Fibroblast of lung (primary cell): Measurements from ENCODE around the gene SELENOI. TPM values are rescaled to one million over a fixed set of nuclear protein-coding genes. Genes with fewer than 3 reads are reported as not detected.

Experiments used
- DNase-seq, 2 donors: peaks; one replicate each; pipeline versions ENCODE4 v3.0.0 to v3.0.0-alpha.2; 2010; ENCODE audit warnings: low read depth in 2 of 2
- H2AFZ ChIP-seq: 2 replicates; pipeline ENCODE4 v1.5.1; 2012; ENCODE audit warnings: low read length, control low read depth, inconsistent platforms
- H3K27ac ChIP-seq: 2 replicates; pipeline ENCODE4 v1.5.1; 2011; ENCODE audit warnings: low read length, control low read depth; ENCODE audit not compliant: insufficient read depth
- H3K27me3 ChIP-seq: 2 replicates; pipeline ENCODE4 v1.5.1; 2011; ENCODE audit warnings: mild to moderate bottlenecking, low read length; ENCODE audit not compliant: control insufficient read depth, insufficient read depth
- H3K36me3 ChIP-seq: 2 replicates; pipeline ENCODE4 v1.5.1; 2011; ENCODE audit warnings: low read length; ENCODE audit not compliant: control insufficient read depth, insufficient read depth
- H3K4me1 ChIP-seq: 2 replicates; pipeline ENCODE4 v1.5.1; 2011; ENCODE audit warnings: low read length; ENCODE audit not compliant: control insufficient read depth, insufficient read depth; ENCODE audit errors: extremely low read depth
- H3K4me2 ChIP-seq: 2 replicates; pipeline ENCODE4 v1.5.1; 2011; ENCODE audit warnings: low read length, control low read depth; ENCODE audit not compliant: insufficient read depth; ENCODE audit errors: extremely low read depth
- H3K4me3 ChIP-seq, 4 experiments: fragments of 200-600 bp in 1 of 4; sonication (generic) in 1 of 4; replicated peaks in 1 of 4; 2 replicates each; pipeline ENCODE4 v1.5.1; 2011 to 2016; ENCODE audit warnings: low read length in 4 of 4, low read depth in 3 of 4, mild to moderate bottlenecking in 3 of 4, control low read depth in 2 of 4, inconsistent platforms in 1 of 4, mixed read lengths in 1 of 4; ENCODE audit not compliant: insufficient read depth in 1 of 4; ENCODE audit errors: control extremely low read depth in 1 of 4
- H3K79me2 ChIP-seq: 2 replicates; pipeline ENCODE4 v1.5.1; 2012; ENCODE audit warnings: mild to moderate bottlenecking, low read length, inconsistent platforms; ENCODE audit not compliant: control insufficient read depth, insufficient read depth
- H3K9ac ChIP-seq: 2 replicates; pipeline ENCODE4 v1.5.1; 2011; ENCODE audit warnings: mild to moderate bottlenecking, low read length, control low read depth; ENCODE audit not compliant: insufficient read depth
- H3K9me3 ChIP-seq: 2 replicates; pipeline ENCODE4 v1.5.1; 2012; ENCODE audit warnings: low read depth, low read length; ENCODE audit not compliant: control insufficient read depth, insufficient read depth
- H4K20me1 ChIP-seq: 2 replicates; pipeline ENCODE4 v1.5.1; 2011; ENCODE audit warnings: low read length; ENCODE audit not compliant: control insufficient read depth, insufficient read depth; ENCODE audit errors: extremely low read depth
- EZH2 ChIP-seq: IDR thresholded peaks from 2 replicates; pipeline ENCODE4 v1.5.1; 2012; ENCODE audit warnings: low read length, control low read depth, mild to moderate bottlenecking; ENCODE audit errors: missing control alignments
- polyA plus RNA-seq, 2 donors: library from polyadenylated mRNA; depleted of rRNA in 1 of 2; stranded (reverse) in 1 of 2; unstranded in 1 of 2; fragments of >200 nt; gene quantifications; 2 replicates each; pipeline ENCODE4 v1.2.1, GENCODE V29; 2011 to 2012; ENCODE audit warnings: missing spikeins in 1 of 2
- total RNA-seq: library from RNA; depleted of rRNA; stranded (reverse); fragments of >200 nt; gene quantifications from 2 replicates; pipeline ENCODE4 v1.2.1, GENCODE V29; 2014
- TF ChIP-seq, protein P1 (sequence below), 2 donors: IDR thresholded peaks in 1 of 2; conservative IDR thresholded peaks in 1 of 2; 1 replicate in 1 of 2; 2 replicates in 1 of 2; pipeline ENCODE4 v1.5.1; 2011 to 2012; ENCODE audit warnings: low read length in 2 of 2, control low read depth in 1 of 2, inconsistent platforms in 1 of 2, low read depth in 1 of 2, mild to moderate bottlenecking in 1 of 2

Gene SELENOI
- total and polyA plus RNA-seq, 2 donors (not counting 1 experiment from before 2014, with no cell fraction given), result 11.9 to 18.8 TPM

GRCh38 chr2:26346454-26347053 is 611 bp downstream of the SELENOI start, which contains the start of gene ADGRF3:
TSS of gene ADGRF3 (minus strand) at chr2:26346789. CDS start at chr2:26346234, 555 bp downstream.
- Histone ChIP-seq H2AFZ (peak within 1 kb of the TSS; percentile 95), H3K4me2 (peak within 1 kb of the TSS; percentile 89), H4K20me1 (no peaks in the 10 kb centered on the region), H3K4me3 (peak within 1 kb of the TSS; percentile 86 to 96 (median 92)), H3K79me2 (peaks cover 52% of the 10 kb centered on the region), H3K36me3 (no peaks in the 10 kb centered on the region), H3K9me3 (no peaks in the 10 kb centered on the region), H3K27me3 (no peaks in the 10 kb centered on the region), H3K4me1 (peaks cover 2% of the 10 kb centered on the region), H3K27ac (peak within 1 kb of the TSS; percentile 85), H3K9ac (peak within 1 kb of the TSS; percentile 93)
- TF ChIP-seq, protein P1, sequence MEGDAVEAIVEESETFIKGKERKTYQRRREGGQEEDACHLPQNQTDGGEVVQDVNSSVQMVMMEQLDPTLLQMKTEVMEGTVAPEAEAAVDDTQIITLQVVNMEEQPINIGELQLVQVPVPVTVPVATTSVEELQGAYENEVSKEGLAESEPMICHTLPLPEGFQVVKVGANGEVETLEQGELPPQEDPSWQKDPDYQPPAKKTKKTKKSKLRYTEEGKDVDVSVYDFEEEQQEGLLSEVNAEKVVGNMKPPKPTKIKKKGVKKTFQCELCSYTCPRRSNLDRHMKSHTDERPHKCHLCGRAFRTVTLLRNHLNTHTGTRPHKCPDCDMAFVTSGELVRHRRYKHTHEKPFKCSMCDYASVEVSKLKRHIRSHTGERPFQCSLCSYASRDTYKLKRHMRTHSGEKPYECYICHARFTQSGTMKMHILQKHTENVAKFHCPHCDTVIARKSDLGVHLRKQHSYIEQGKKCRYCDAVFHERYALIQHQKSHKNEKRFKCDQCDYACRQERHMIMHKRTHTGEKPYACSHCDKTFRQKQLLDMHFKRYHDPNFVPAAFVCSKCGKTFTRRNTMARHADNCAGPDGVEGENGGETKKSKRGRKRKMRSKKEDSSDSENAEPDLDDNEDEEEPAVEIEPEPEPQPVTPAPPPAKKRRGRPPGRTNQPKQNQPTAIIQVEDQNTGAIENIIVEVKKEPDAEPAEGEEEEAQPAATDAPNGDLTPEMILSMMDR (conservative IDR thresholded peaks at IDR 0.05 in 1 of 2, IDR thresholded peaks at IDR 0.05 in 1 of 2; ENCODE audit: low read depth in 1 of 2, low read length in 2 of 2), result no peak
- no peak for TF ChIP-seq EZH2
- peak; percentile 30 to 48 for DNase-seq

DNA sequence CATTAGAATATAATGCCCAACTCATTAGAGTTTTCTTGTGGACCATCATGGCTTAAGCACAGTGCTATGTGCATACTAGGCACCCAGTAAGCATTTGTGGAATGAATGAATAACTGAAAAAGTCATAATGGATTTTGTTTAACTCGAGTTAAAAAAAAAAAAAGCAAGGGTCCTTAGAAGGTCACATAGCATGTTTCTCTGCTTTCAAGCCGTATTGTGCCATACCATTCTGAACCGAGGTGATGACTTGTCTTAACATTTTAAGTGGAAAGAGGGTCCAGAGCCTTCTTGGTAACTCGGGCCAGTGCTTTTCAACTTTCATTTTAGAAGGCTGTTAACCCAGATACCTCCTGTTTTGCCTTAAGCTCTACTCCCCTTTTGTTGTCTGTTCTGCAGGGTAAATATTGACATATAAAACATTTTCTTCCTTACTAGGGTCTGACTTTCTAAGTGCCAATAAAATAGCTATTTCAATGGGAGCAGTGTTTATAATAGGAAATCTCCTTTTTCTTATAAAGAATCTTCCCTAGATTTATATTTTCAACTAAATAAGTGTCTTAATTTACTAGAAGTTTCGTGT is 1.4 kb downstream of the SELENOI start:
- Histone ChIP-seq H3K4me3 (peak overlapping the region; percentile 76 to 95 (median 88)), H3K9me3 (no peaks in the 10 kb centered on the region), H3K4me1 (peaks cover 2% of the 10 kb centered on the region), H3K27ac (peak overlapping the region; percentile 85), H3K27me3 (no peaks in the 10 kb centered on the region), H3K9ac (peak overlapping the region; percentile 93), H3K36me3 (no peaks in the 10 kb centered on the region), H3K4me2 (peak overlapping the region; percentile 87), H2AFZ (no peak overlapping the region), H3K79me2 (peaks cover 56% of the 10 kb centered on the region), H4K20me1 (no peaks in the 10 kb centered on the region)
- peak; percentile 34 to 59 for DNase-seq
- TF ChIP-seq, protein P1 (conservative IDR thresholded peaks at IDR 0.05 in 1 of 2, IDR thresholded peaks at IDR 0.05 in 1 of 2; ENCODE audit: low read depth in 1 of 2, low read length in 2 of 2), result no peak
- TF ChIP-seq EZH2, result no peak

DNA sequence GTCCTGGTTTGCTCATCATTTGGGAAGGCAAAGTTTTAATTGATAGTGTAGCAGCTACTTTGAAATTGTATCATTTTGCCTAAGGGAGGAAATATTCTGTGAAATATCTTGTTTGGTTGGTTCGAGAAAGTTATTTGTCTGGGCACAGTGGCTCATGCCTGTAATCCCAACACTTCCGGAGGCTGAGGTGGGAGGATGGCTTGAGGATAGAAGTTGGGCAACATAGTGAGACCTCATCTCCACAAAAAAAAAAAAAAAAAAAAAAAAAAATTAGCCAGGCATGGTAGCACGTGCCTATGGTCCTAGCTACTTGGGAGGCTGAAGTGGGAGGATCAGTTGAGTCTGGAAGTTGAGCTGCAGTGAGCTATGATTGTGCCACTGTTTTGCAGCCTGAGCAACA is 3.7 kb downstream of the SELENOI start:
- H2AFZ ChIP-seq, result no peak overlapping the region
- H3K36me3 ChIP-seq, result no peaks in the 10 kb centered on the region
- no peak overlapping the region for H3K27ac ChIP-seq
- H3K9ac ChIP-seq, result no peak overlapping the region
- no peaks in the 10 kb centered on the region for H4K20me1 ChIP-seq
- DNase-seq, result no peak
- no peaks in the 10 kb centered on the region for H3K27me3 ChIP-seq
- no peaks in the 10 kb centered on the region for H3K9me3 ChIP-seq
- H3K4me1 ChIP-seq, result peaks cover 4% of the 10 kb centered on the region
- no peak overlapping the region for H3K4me3 ChIP-seq
- H3K79me2 ChIP-seq, result peaks cover 65% of the 10 kb centered on the region
- TF ChIP-seq, protein P1 (conservative IDR thresholded peaks at IDR 0.05 in 1 of 2, IDR thresholded peaks at IDR 0.05 in 1 of 2; ENCODE audit: low read depth in 1 of 2, low read length in 2 of 2), result no peak
- no peak for TF ChIP-seq EZH2
- H3K4me2 ChIP-seq, result no peak overlapping the region
